Caco-2 (cell line): ENCODE measurements around the gene KLF6. TPM values are rescaled to one million over a fixed set of nuclear protein-coding genes. Genes with fewer than 3 reads are reported as not detected.

Experiments used
- BruUV-seq: library from RNA; stranded (reverse); fragments of 400-500 nt; replicated peaks from 2 replicates; lab custom pipeline; 2021; lab: Mats Ljungman, UMichigan
- CTCF ChIA-PET: fragments of 300-600 bp; sonication (Branson Sonifier 250); formaldehyde crosslinking; loops from one replicate; lab custom pipeline; 2022; ENCODE audit warnings: antibody characterized with exemption; lab: Charles Lee
- POLR2A ChIA-PET: fragments of 300-600 bp; sonication (Branson Sonifier 250); formaldehyde crosslinking; loops from one replicate; lab custom pipeline; 2022; ENCODE audit warnings: antibody characterized with exemption; lab: Charles Lee
- DNase-seq, 2 experiments: peaks; one replicate each; pipeline versions ENCODE4 v3.0.0 to v3.0.0-alpha.2; 2020 to 2022
- H3K27me3 ChIP-seq: replicated peaks from 2 replicates; pipeline ENCODE4 v1.6.0; 2011; ENCODE audit warnings: low read length; ENCODE audit not compliant: control insufficient read depth, insufficient read depth
- H3K36me3 ChIP-seq: 2 replicates; pipeline ENCODE4 v1.5.1; 2011; ENCODE audit warnings: low read length; ENCODE audit not compliant: control insufficient read depth, insufficient read depth
- H3K4me1 ChIP-seq: fragments of 250-450 bp; sonication (Bioruptor Pico); 2 replicates; pipeline ENCODE4 v1.5.1; 2020; ENCODE audit warnings: mild to moderate bottlenecking
- H3K4me3 ChIP-seq: 2 replicates; pipeline ENCODE4 v1.5.1; 2011; ENCODE audit warnings: low read depth, mild to moderate bottlenecking, control low read depth, low read length
- H3K9me3 ChIP-seq: fragments of 250-450 bp; sonication (Bioruptor Pico); 2 replicates; pipeline ENCODE4 v1.5.1; 2020; ENCODE audit warnings: mild to moderate bottlenecking, moderate library complexity
- H3K27ac Mint-ChIP-seq: one replicate; pipeline ENCODE4 v1.8.0; 2022; ENCODE audit warnings: mixed read lengths; ENCODE audit not compliant: unreplicated experiment
- H3K27me3 Mint-ChIP-seq: one replicate; pipeline ENCODE4 v1.8.0; 2022; ENCODE audit warnings: mixed read lengths; ENCODE audit not compliant: insufficient read depth, unreplicated experiment
- H3K36me3 Mint-ChIP-seq: one replicate; pipeline ENCODE4 v1.8.0; 2022; ENCODE audit warnings: mild to moderate bottlenecking, mixed read lengths; ENCODE audit not compliant: insufficient read depth, unreplicated experiment
- H3K4me1 Mint-ChIP-seq: one replicate; pipeline ENCODE4 v1.8.0; 2022; ENCODE audit warnings: low read depth, mixed read lengths; ENCODE audit not compliant: unreplicated experiment
- H3K4me3 Mint-ChIP-seq: one replicate; pipeline ENCODE4 v1.8.0; 2022; ENCODE audit warnings: mild to moderate bottlenecking, moderate library complexity, mixed read lengths; ENCODE audit not compliant: unreplicated experiment
- H3K9me3 Mint-ChIP-seq: one replicate; pipeline ENCODE4 v1.8.0; 2022; ENCODE audit warnings: mixed read lengths; ENCODE audit not compliant: unreplicated experiment
- CTCF ChIP-seq, 2 experiments: fragments of 200-600 bp in 1 of 2; IDR thresholded peaks; 1 replicate in 1 of 2; 2 replicates in 1 of 2; pipeline versions ENCODE4 v1.5.1 to v1.8.0; 2011 to 2022; ENCODE audit warnings: antibody characterized with exemption in 1 of 2, control low read depth in 1 of 2, inconsistent platforms in 1 of 2, low read depth in 1 of 2, low read length in 1 of 2, mild to moderate bottlenecking in 1 of 2, moderate library complexity in 1 of 2; ENCODE audit not compliant: insufficient read depth in 1 of 2, severe bottlenecking in 1 of 2, unreplicated experiment in 1 of 2
- intact Hi-C: fragments of 100-400 bp; cut with micrococcal nuclease; formaldehyde crosslinking; loops from one replicate; pipeline ENCODE4 v1.10.0; 2022; ENCODE audit not compliant: unreplicated experiment
- total RNA-seq: library from RNA; stranded (reverse); gene quantifications from 2 replicates; pipeline ENCODE4 v1.2.3, GENCODE V29; 2022

KLF6 gene
- total RNA-seq, 1 experiment from 2014 or later, result 84.5 TPM

- no peak for TF ChIP-seq CTCF (IDR thresholded peaks at IDR 0.05; ENCODE audit: insufficient read depth in 1 of 2, low read depth in 1 of 2, low read length in 1 of 2, severe bottlenecking in 1 of 2, unreplicated experiment in 1 of 2)
- Mint-ChIP-seq H3K9me3 (no peaks in the 10 kb centered on the region), H3K27ac (no peak overlapping the region), H3K4me3 (no peak overlapping the region), H3K27me3 (no peaks in the 10 kb centered on the region), H3K4me1 (peaks cover 47% of the 10 kb centered on the region), H3K36me3 (peaks cover 4% of the 10 kb centered on the region)
- no peak overlapping the region for H3K4me3 ChIP-seq
- H3K27me3 ChIP-seq, result no peaks in the 10 kb centered on the region
- POLR2A ChIA-PET, result interaction anchor here (1.9 kb wide), 1 partner anchor 20 kb away, joined by 13 read pairs; no protein-coding TSS in a partner anchor
- peaks cover 64% of the 10 kb centered on the region for H3K4me1 ChIP-seq
- DNase-seq, result no peak
- CTCF ChIA-PET, result no interaction called here
- H3K36me3 ChIP-seq, result no peaks in the 10 kb centered on the region
- intact Hi-C loops, result no loop called here
- no peaks in the 10 kb centered on the region for H3K9me3 ChIP-seq
- no TSS peak for BruUV-seq
Measured at GRCh38 chr10:3832022-3832786, 47.2 kb upstream of the KLF6 start.

GRCh38 chr10:3831608-3832007 lies 46.6 kb upstream of the KLF6 start:
- no TSS peak for BruUV-seq
- no peaks in the 10 kb centered on the region for H3K9me3 Mint-ChIP-seq
- no peak overlapping the region for H3K4me3 Mint-ChIP-seq
- H3K27ac Mint-ChIP-seq, result no peak overlapping the region
- peaks cover 8% of the 10 kb centered on the region for H3K36me3 Mint-ChIP-seq
- no peaks in the 10 kb centered on the region for H3K27me3 ChIP-seq
- no peak for DNase-seq
- no peak overlapping the region for H3K4me3 ChIP-seq
- peaks cover 70% of the 10 kb centered on the region for H3K4me1 ChIP-seq
- no peaks in the 10 kb centered on the region for H3K27me3 Mint-ChIP-seq
- CTCF ChIA-PET, result no interaction called here
- H3K36me3 ChIP-seq, result no peaks in the 10 kb centered on the region
- POLR2A ChIA-PET, result interaction anchor here (0.8 to 1.9 kb wide), 5 partner anchors 21 to 58 kb away, joined by 3 to 13 read pairs (median 4); partner anchors contain the start of gene KLF6
- TF ChIP-seq CTCF (IDR thresholded peaks at IDR 0.05; ENCODE audit: insufficient read depth in 1 of 2, low read depth in 1 of 2, low read length in 1 of 2, severe bottlenecking in 1 of 2, unreplicated experiment in 1 of 2), result no peak
- peaks cover 53% of the 10 kb centered on the region for H3K4me1 Mint-ChIP-seq
- no peaks in the 10 kb centered on the region for H3K9me3 ChIP-seq
- intact Hi-C loops, result loop anchor here (1.0 to 2.0 kb wide), 2 partner anchors 21 to 49 kb away; no protein-coding TSS in a partner anchor

- Histone ChIP-seq H3K4me1 (peaks cover 74% of the 10 kb centered on the region), H3K4me3 (no peak overlapping the region), H3K27me3 (no peaks in the 10 kb centered on the region), H3K36me3 (no peaks in the 10 kb centered on the region), H3K9me3 (no peaks in the 10 kb centered on the region)
- no peak overlapping the region for H3K4me3 Mint-ChIP-seq
- ChIA-PET CTCF (no interaction called here), POLR2A (interaction anchor here (0.5 to 1.9 kb wide), 7 partner anchors 21 to 995 kb away, joined by 3 to 13 read pairs (median 4); partner anchors contain the start of genes AKR1E2 and KLF6)
- H3K27ac Mint-ChIP-seq, result peak overlapping the region; percentile 94
- no peaks in the 10 kb centered on the region for H3K27me3 Mint-ChIP-seq
- peaks cover 8% of the 10 kb centered on the region for H3K36me3 Mint-ChIP-seq
- no peak for TF ChIP-seq CTCF (IDR thresholded peaks at IDR 0.05; ENCODE audit: insufficient read depth in 1 of 2, low read depth in 1 of 2, low read length in 1 of 2, severe bottlenecking in 1 of 2, unreplicated experiment in 1 of 2)
- DNase-seq, result no peak
- peaks cover 56% of the 10 kb centered on the region for H3K4me1 Mint-ChIP-seq
- no TSS peak for BruUV-seq
- no peaks in the 10 kb centered on the region for H3K9me3 Mint-ChIP-seq
- intact Hi-C loops, result loop anchor here (1.0 to 2.0 kb wide), 2 partner anchors 21 to 50 kb away; no protein-coding TSS in a partner anchor
Measured at GRCh38 chr10:3830946-3831345, 45.9 kb upstream of the KLF6 start.
